Endothelial cell of umbilical vein (primary cell): ENCODE measurements around the gene FZD7. TPM values are rescaled to one million over a fixed set of nuclear protein-coding genes. Genes with fewer than 3 reads are reported as not detected.

Experiments
- BruUV-seq: library from RNA; stranded (reverse); fragments of 400-500 nt; replicated peaks from 2 replicates; lab custom pipeline; 2021; lab: Mats Ljungman, UMichigan
- CTCF ChIA-PET: fragments of 300-600, 350-600 bp; sonication (Branson Sonifier 250); formaldehyde crosslinking; loops from one replicate; lab custom pipeline; 2021; ENCODE audit warnings: antibody characterized with exemption, inconsistent platforms; lab: Charles Lee
- POLR2A ChIA-PET: fragments of 300-600, 350-600 bp; sonication (Branson Sonifier 250); formaldehyde crosslinking; loops from one replicate; lab custom pipeline; 2021; ENCODE audit warnings: antibody characterized with exemption, inconsistent platforms; lab: Charles Lee
- DNase-seq: peaks from one replicate; pipeline ENCODE4 v3.0.0-alpha.2; 2011; ENCODE audit warnings: low read depth, low spot score
- FAIRE-seq: peaks from 2 replicates; lab custom pipeline; 2011; peaks lifted over from hg19 to GRCh38; lab: Jason Lieb, UNC
- H2AFZ ChIP-seq: 2 replicates; pipeline ENCODE4 v1.6.0; 2012; ENCODE audit warnings: low read depth, low read length, control low read depth, inconsistent platforms
- H3K27ac ChIP-seq: 2 replicates; pipeline ENCODE4 v1.5.1; 2011; ENCODE audit warnings: low read depth, mild to moderate bottlenecking, control low read depth, low read length, moderate library complexity; ENCODE audit not compliant: insufficient read depth
- H3K27me3 ChIP-seq, 2 experiments: 2 replicates each; pipeline versions ENCODE4 v1.6.0 to v1.6.1; 2011; ENCODE audit warnings: low read length in 2 of 2, mixed read lengths in 1 of 2; ENCODE audit not compliant: control insufficient read depth in 2 of 2, insufficient read depth in 2 of 2
- H3K36me3 ChIP-seq, 2 experiments: 2 replicates in 1 of 2; 3 replicates in 1 of 2; pipeline ENCODE4 v1.5.1; 2011; ENCODE audit warnings: low read length in 2 of 2, mild to moderate bottlenecking in 1 of 2, moderate library complexity in 1 of 2; ENCODE audit not compliant: control insufficient read depth in 2 of 2, insufficient read depth in 2 of 2; ENCODE audit errors: extremely low read depth in 1 of 2
- H3K4me1 ChIP-seq: 3 replicates; pipeline ENCODE4 v1.5.1; 2011; ENCODE audit warnings: mild to moderate bottlenecking, low read length; ENCODE audit not compliant: control insufficient read depth, insufficient read depth; ENCODE audit errors: extremely low read depth
- H3K4me2 ChIP-seq: 2 replicates; pipeline ENCODE4 v1.6.1; 2011; ENCODE audit warnings: low read length, control low read depth, mixed read lengths; ENCODE audit not compliant: insufficient read depth
- H3K4me3 ChIP-seq, 3 experiments: fragments of 200-600 bp in 1 of 3; sonication (generic), shearing (Covaris generic) in 1 of 3; replicated peaks in 1 of 3; 2 replicates each; pipeline ENCODE4 v1.5.1; 2011 to 2016; ENCODE audit warnings: control low read depth in 3 of 3, low read length in 3 of 3, mild to moderate bottlenecking in 2 of 3, inconsistent platforms in 1 of 3, low read depth in 1 of 3, moderate library complexity in 1 of 3; ENCODE audit not compliant: insufficient read depth in 1 of 3
- H3K79me2 ChIP-seq: 2 replicates; pipeline ENCODE4 v1.6.0; 2012; ENCODE audit warnings: low read length, inconsistent platforms; ENCODE audit not compliant: control insufficient read depth, insufficient read depth
- H3K9ac ChIP-seq: replicated peaks from 2 replicates; pipeline ENCODE3; 2011; ENCODE audit warnings: low read length, control low read depth; ENCODE audit not compliant: insufficient read depth; ENCODE audit errors: extremely low read depth
- H3K9me1 ChIP-seq: replicated peaks from 3 replicates; pipeline ENCODE4 v1.6.0; 2011; ENCODE audit warnings: mild to moderate bottlenecking, low read length; ENCODE audit not compliant: control insufficient read depth, insufficient read depth; ENCODE audit errors: extremely low read depth
- H3K9me3 ChIP-seq: replicated peaks from 2 replicates; pipeline ENCODE4 v1.5.1; 2012; ENCODE audit warnings: low read length, inconsistent platforms; ENCODE audit not compliant: control insufficient read depth, insufficient read depth
- H4K20me1 ChIP-seq: replicated peaks from 2 replicates; pipeline ENCODE3; 2011; ENCODE audit warnings: mild to moderate bottlenecking, low read length; ENCODE audit not compliant: control insufficient read depth, insufficient read depth; ENCODE audit errors: extremely low read depth
- CTCF ChIP-seq, 2 donors: IDR thresholded peaks; 1 replicate in 1 of 2; 2 replicates in 1 of 2; pipeline ENCODE4 v1.5.1; 2011; ENCODE audit warnings: low read length in 2 of 2, mild to moderate bottlenecking in 2 of 2, moderate library complexity in 2 of 2, control low read depth in 1 of 2, inconsistent platforms in 1 of 2, low read depth in 1 of 2; ENCODE audit not compliant: insufficient read depth in 1 of 2; ENCODE audit errors: extremely low read depth in 1 of 2
- EZH2 ChIP-seq: IDR thresholded peaks from 2 replicates; pipeline ENCODE4 v1.6.1; 2012; ENCODE audit warnings: borderline replicate concordance, low read depth, mild to moderate bottlenecking, moderate library complexity, low read length, inconsistent platforms; ENCODE audit not compliant: severe bottlenecking
- FOS ChIP-seq: IDR thresholded peaks from 2 replicates; pipeline ENCODE4 v1.6.1; 2011; ENCODE audit warnings: mild to moderate bottlenecking, low read length, moderate library complexity, borderline replicate concordance; ENCODE audit not compliant: insufficient read depth
- GATA2 ChIP-seq: IDR thresholded peaks from 2 replicates; pipeline ENCODE4 v1.7.0; 2011; ENCODE audit warnings: low read depth, mild to moderate bottlenecking, moderate library complexity, mixed read lengths, low read length; ENCODE audit not compliant: insufficient read length, insufficient read depth
- JUN ChIP-seq: IDR thresholded peaks from 2 replicates; pipeline ENCODE4 v1.6.1; 2011; ENCODE audit warnings: borderline replicate concordance, low read depth; ENCODE audit not compliant: insufficient read length, insufficient read depth
- MAX ChIP-seq: IDR thresholded peaks from 2 replicates; pipeline ENCODE4 v1.6.1; 2011; ENCODE audit not compliant: insufficient read depth, insufficient read length
- MYC ChIP-seq: IDR thresholded peaks from one replicate; pipeline ENCODE4 v1.6.1; 2011; ENCODE audit warnings: mild to moderate bottlenecking, low read depth, low read length
- POLR2A ChIP-seq: IDR thresholded peaks from 2 replicates; pipeline ENCODE4 v1.6.1; 2012; ENCODE audit warnings: low read depth, mild to moderate bottlenecking, control low read depth, low read length
- POLR2AphosphoS5 ChIP-seq: IDR thresholded peaks from 2 replicates; pipeline ENCODE4 v1.6.1; 2012; ENCODE audit warnings: low read depth, mild to moderate bottlenecking, control low read depth, low read length, moderate library complexity; ENCODE audit not compliant: insufficient read depth
- dilution Hi-C: fragments of 300-500 bp; cut with MboI; formaldehyde crosslinking; loops from one replicate; pipeline ENCODE4 v1.15.0; 2019; ENCODE audit warnings: low sequenced_read_pairs; ENCODE audit not compliant: extremely low pct_ligation_motif_present
- intact Hi-C: fragments of 100-400 bp; cut with micrococcal nuclease; formaldehyde crosslinking; loops from one replicate; pipeline ENCODE4 v1.10.0; 2022
- polyA plus RNA-seq, 4 experiments: library from polyadenylated mRNA; depleted of rRNA in 3 of 4; stranded (reverse) in 3 of 4; unstranded in 1 of 4; fragments of >200 nt; gene quantifications; 2 replicates each; pipeline versions ENCODE4 v1.2.1 to v1.2.3, GENCODE V29; 2011 to 2012; ENCODE audit warnings: missing spikeins in 1 of 4
- total RNA-seq: library from RNA; stranded (reverse); gene quantifications from 2 replicates; pipeline ENCODE4 v1.2.3, GENCODE V29; 2021

Gene FZD7
- total and polyA plus RNA-seq, 2 donors (not counting 3 experiments of a cell fraction or from before 2014, with no cell fraction given), result 0.15 to 0.29 TPM

- ChIA-PET CTCF (no interaction called here), POLR2A (no interaction called here)
- intact Hi-C loops (no loop called here), dilution Hi-C loops (no loop called here)
- H3K4me1 ChIP-seq, result no peaks in the 10 kb centered on the region
- FAIRE-seq, result no peak
- no peak for DNase-seq
- no TSS peak for BruUV-seq
- no peaks in the 10 kb centered on the region for H3K36me3 ChIP-seq
- H4K20me1 ChIP-seq, result no peaks in the 10 kb centered on the region
- no peak overlapping the region for H3K27ac ChIP-seq
- H3K4me2 ChIP-seq, result no peak overlapping the region
- H3K79me2 ChIP-seq, result no peaks in the 10 kb centered on the region
- no peaks in the 10 kb centered on the region for H3K9me1 ChIP-seq
- H2AFZ ChIP-seq, result no peak overlapping the region
- H3K27me3 ChIP-seq, result peaks cover 23 to 37% of the 10 kb centered on the region in 2 experiments
- no peaks in the 10 kb centered on the region for H3K9me3 ChIP-seq
- H3K4me3 ChIP-seq, result no peak overlapping the region
- H3K9ac ChIP-seq, result no peak overlapping the region
- TF ChIP-seq FOS (no peak), EZH2 (no peak), POLR2AphosphoS5 (no peak), MYC (no peak), GATA2 (no peak), MAX (no peak), POLR2A (no peak), JUN (no peak), CTCF (IDR thresholded peaks at IDR 0.05; ENCODE audit: extremely low read depth in 1 of 2, insufficient read depth in 1 of 2, low read depth in 1 of 2, low read length in 2 of 2) (no peak)
Measured at GRCh38 chr2:202022755-202023154, 10.9 kb upstream of the FZD7 start.
